Neural progenitor cell (in vitro differentiated cells): ENCODE results near the gene RAD51B.

Source experiments
- EZH2 ChIP-seq: fragments of 200-600 bp; sonication (generic); IDR thresholded peaks from 2 replicates; pipeline ENCODE4 v1.6.1; 2017; ENCODE audit warnings: antibody characterized with exemption, mild to moderate bottlenecking, moderate library complexity
- EZH2phosphoT487 ChIP-seq: fragments of 200-600 bp; sonication (generic); IDR thresholded peaks from 2 replicates; pipeline ENCODE4 v1.6.1; 2017; ENCODE audit warnings: antibody characterized with exemption
- TF ChIP-seq, protein P1 (sequence below): fragments of 200-600 bp; sonication (generic); IDR thresholded peaks from 2 replicates; pipeline ENCODE4 v1.5.1; 2017; ENCODE audit warnings: antibody characterized with exemption, mild to moderate bottlenecking

DNA sequence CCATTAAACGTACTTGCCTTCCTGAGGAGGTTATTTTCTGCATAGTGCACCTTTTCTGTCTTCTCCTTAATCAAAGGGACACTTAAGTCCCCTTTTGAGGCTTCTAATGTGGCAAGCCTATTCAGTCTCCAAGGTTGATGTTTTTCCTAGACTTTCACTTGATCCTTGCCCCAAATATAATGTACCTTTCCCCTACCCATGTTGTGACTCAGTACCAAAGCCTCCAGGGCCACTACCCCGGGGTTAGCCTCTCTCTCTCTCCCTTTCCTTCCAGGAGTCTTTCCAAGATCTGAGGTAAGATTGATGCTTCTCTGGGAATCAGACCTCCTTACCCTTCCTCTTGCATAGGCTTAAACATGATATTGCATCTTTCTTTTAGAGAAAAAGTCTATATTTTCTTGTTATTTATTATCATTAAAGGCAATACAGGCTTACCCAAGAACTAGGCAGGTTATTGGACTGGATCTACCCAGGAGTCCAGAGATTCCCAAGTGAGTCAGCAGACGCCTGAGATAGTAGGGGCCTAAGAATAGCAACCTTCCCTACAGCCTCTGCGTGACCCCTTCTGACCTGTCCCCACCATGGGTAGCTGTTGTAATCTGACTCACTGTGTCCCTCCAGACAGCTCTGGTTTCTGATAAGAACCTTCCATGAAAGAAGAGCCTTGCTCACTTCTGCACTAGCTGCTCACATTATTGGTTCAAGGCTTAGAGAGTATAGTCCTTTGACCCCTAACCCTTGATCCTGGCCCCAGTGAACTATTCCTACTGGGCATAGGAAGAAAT lies 800.4 kb downstream of the RAD51B start:
- TF ChIP-seq, protein P1, sequence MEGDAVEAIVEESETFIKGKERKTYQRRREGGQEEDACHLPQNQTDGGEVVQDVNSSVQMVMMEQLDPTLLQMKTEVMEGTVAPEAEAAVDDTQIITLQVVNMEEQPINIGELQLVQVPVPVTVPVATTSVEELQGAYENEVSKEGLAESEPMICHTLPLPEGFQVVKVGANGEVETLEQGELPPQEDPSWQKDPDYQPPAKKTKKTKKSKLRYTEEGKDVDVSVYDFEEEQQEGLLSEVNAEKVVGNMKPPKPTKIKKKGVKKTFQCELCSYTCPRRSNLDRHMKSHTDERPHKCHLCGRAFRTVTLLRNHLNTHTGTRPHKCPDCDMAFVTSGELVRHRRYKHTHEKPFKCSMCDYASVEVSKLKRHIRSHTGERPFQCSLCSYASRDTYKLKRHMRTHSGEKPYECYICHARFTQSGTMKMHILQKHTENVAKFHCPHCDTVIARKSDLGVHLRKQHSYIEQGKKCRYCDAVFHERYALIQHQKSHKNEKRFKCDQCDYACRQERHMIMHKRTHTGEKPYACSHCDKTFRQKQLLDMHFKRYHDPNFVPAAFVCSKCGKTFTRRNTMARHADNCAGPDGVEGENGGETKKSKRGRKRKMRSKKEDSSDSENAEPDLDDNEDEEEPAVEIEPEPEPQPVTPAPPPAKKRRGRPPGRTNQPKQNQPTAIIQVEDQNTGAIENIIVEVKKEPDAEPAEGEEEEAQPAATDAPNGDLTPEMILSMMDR, result no peak
- no peak for TF ChIP-seq EZH2
- no peak for TF ChIP-seq EZH2phosphoT487
